SIG-M5 treated with dmso at 0.1 percent for 504 hours (cell line): ENCODE data around the gene ESYT2.
A peak's percentile ranks its signal among the peaks of the same experiment; 100 is the strongest.
"Not testable (repeated sequence)": the region's sequence is repeated elsewhere in the genome, so short reads cannot be mapped to it uniquely, and the experiment has no call there.

Experiments used
- DNase-seq: peaks from one replicate; lab custom pipeline; 2025; ENCODE audit not compliant: unreplicated experiment; lab: John Stamatoyannopoulos, UW

Gene ESYT2

GRCh38 chr7:158727690-158728089, 101.6 kb downstream of the ESYT2 start:
- no peak for DNase-seq

GRCh38 chr7:158726277-158726807, 103.0 kb downstream of the ESYT2 start:
- no peak for DNase-seq

- no peak for DNase-seq
These were observed 103.9 kb downstream of the ESYT2 start for GRCh38 chr7:158725506-158725800.

GRCh38 chr7:158724658-158725505, 104.4 kb downstream of the ESYT2 start:
- no peak for DNase-seq

GRCh38 chr7:158723714-158724385, 105.5 kb downstream of the ESYT2 start:
- no peak for DNase-seq

- DNase-seq, result no peak
These were observed 106.0 kb downstream of the ESYT2 start for GRCh38 chr7:158723266-158723665.

- DNase-seq, result no peak
These were observed 106.6 kb downstream of the ESYT2 start for GRCh38 chr7:158722574-158723237.

GRCh38 chr7:158720112-158720511, 109.2 kb downstream of the ESYT2 start:
- DNase-seq, result no peak

GRCh38 chr7:158716802-158717201, 112.5 kb downstream of the ESYT2 start:
- no peak for DNase-seq

- DNase-seq, result peak; percentile 97
These were observed 118.6 kb downstream of the ESYT2 start for GRCh38 chr7:158710651-158711102.

- DNase-seq, result no peak
These were observed 121.7 kb downstream of the ESYT2 start for GRCh38 chr7:158707610-158708009.

- DNase-seq, result no peak
These were observed 122.4 kb downstream of the ESYT2 start for GRCh38 chr7:158706710-158707590.

- no peak for DNase-seq
These were observed 123.0 kb downstream of the ESYT2 start for GRCh38 chr7:158706273-158706704.

- DNase-seq, result no peak
These were observed 124.0 kb downstream of the ESYT2 start for GRCh38 chr7:158705234-158705850.

- peak; percentile 95 for DNase-seq
These were observed 124.6 kb downstream of the ESYT2 start, which contains the start of gene NCAPG2 for GRCh38 chr7:158704524-158705233. Gene NCAPG2, minus strand, starts transcription at chr7:158704804. Its CDS starts 2,905 bp downstream, at chr7:158701899.

- not testable (repeated sequence) for DNase-seq
These were observed 125.4 kb downstream of the ESYT2 start for GRCh38 chr7:158703679-158704523.

- peak; percentile 33 for DNase-seq
These were observed 126.4 kb downstream of the ESYT2 start for GRCh38 chr7:158702944-158703343.

GRCh38 chr7:158702196-158702595, 127.1 kb downstream of the ESYT2 start:
- no peak for DNase-seq
